ENCODE data around the gene LASP1NB.

LASP1NB gene

DNA sequence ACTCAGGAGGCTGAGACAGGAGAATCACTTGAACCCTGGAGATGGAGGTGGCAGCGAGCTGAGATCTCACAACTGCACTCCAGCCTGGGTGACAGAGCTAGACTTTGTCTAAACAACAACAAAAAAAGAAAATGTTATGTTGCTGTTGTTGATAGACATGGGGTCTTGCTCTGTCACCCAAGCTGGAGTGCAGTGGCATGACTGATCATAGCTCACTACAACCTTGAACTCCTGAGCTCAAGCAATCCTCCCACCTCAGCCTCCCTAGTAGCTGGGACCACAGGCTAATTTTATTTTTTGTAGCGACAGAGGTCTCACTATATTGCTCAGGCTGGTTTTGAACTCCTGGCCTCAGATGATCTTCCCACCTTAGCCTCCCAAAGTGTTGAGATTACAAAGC lies 21.8 kb downstream of the LASP1NB start:
- Histone ChIP-seq H4K91ac (replicated peaks; ENCODE audit: insufficient read length, low read length) (no peak overlapping the region), H2AFZ (ENCODE audit: low read length) (no peak overlapping the region), H4K20me1 (replicated peaks in 1 of 2; ENCODE audit: control insufficient read depth in 1 of 2, insufficient read depth in 2 of 2, low read length in 2 of 2) (no peaks in the 10 kb centered on the region), H4K8ac (ENCODE audit: extremely low read depth, insufficient read depth, low read length) (no peak overlapping the region), H2BK20ac (ENCODE audit: low read length) (no peak overlapping the region), H3K79me1 (ENCODE audit: low read depth, low read length) (no peaks in the 10 kb centered on the region), H2BK120ac (replicated peaks; ENCODE audit: low read depth, low read length) (no peak overlapping the region), H3K9ac (replicated peaks in 1 of 4; ENCODE audit: extremely low read depth in 1 of 4, low read depth in 3 of 4, low read length in 3 of 4) (no peak overlapping the region), H3K4me2 (ENCODE audit: insufficient read depth in 1 of 2, low read depth in 2 of 2, low read length in 2 of 2) (no peak overlapping the region), H2BK15ac (ENCODE audit: low read length) (no peak overlapping the region), H3K23ac (ENCODE audit: insufficient read length) (no peak overlapping the region), H4K5ac (ENCODE audit: insufficient read length, low read depth, low read length) (no peak overlapping the region), H2AK5ac (ENCODE audit: low read depth, low read length) (no peak overlapping the region), H3K18ac (ENCODE audit: extremely low read depth, low read length) (no peak overlapping the region), H3K23me2 (ENCODE audit: low read depth, low read length) (no peaks in the 10 kb centered on the region), H3K79me2 (ENCODE audit: control insufficient read depth in 1 of 2, insufficient read depth in 2 of 2, low read length in 2 of 2) (no peaks in the 10 kb centered on the region), H3K36me3 (ENCODE audit: control insufficient read depth in 2 of 4, insufficient read depth in 4 of 4, low read length in 3 of 4) (no peaks in the 10 kb centered on the region), H3K9me3 (ENCODE audit: insufficient read depth in 2 of 2, low read depth in 1 of 2, low read length in 1 of 2) (no peaks in the 10 kb centered on the region; a peak in 1 of 4 replicates), H3K4me1 (replicated peaks in 1 of 4; ENCODE audit: control insufficient read depth in 3 of 4, insufficient read depth in 4 of 4, low read length in 3 of 4) (no peaks in the 10 kb centered on the region), H3K56ac (replicated peaks; ENCODE audit: insufficient read length, low read depth, low read length) (no peak overlapping the region), H3K27ac (ENCODE audit: low read depth, low read length) (no peak overlapping the region), H3K14ac (ENCODE audit: insufficient read length) (no peak overlapping the region), H3K4me3 (ENCODE audit: extremely low read depth in 1 of 4, insufficient read depth in 2 of 4, low read depth in 3 of 4, low read length in 4 of 4) (no peak overlapping the region), H2BK5ac (ENCODE audit: low read depth, low read length) (no peak overlapping the region), H2BK12ac (ENCODE audit: low read depth, low read length) (no peak overlapping the region), H3K4ac (replicated peaks; ENCODE audit: insufficient read length, low read depth, low read length) (no peak overlapping the region), H3K27me3 (replicated peaks in 1 of 4; ENCODE audit: control insufficient read depth in 3 of 4, extremely low read depth in 1 of 4, insufficient read depth in 3 of 4, low read length in 3 of 4) (no peaks in the 10 kb centered on the region)
- ChIA-PET POLR2A (ENCODE audit: partially characterized antibody) (interaction anchor here (3.8 kb wide), 1 partner anchor 94 kb away, joined by 16 read pairs; the partner anchor contains the start of gene RPL23), CTCF (ENCODE audit: partially characterized antibody) (interaction anchor here (0.7 kb wide), 1 partner anchor 217 kb away, joined by 3 read pairs; no protein-coding TSS in a partner anchor)
- DNase-seq (ENCODE audit: low read depth in 1 of 2, low spot score in 2 of 2) (no peak), FAIRE-seq (no peak)
- TF ChIP-seq EGR1 (IDR thresholded peaks at IDR 0.05; ENCODE audit: borderline replicate concordance, low read depth, low read length) (no peak), RNF2 (IDR thresholded peaks at IDR 0.05; ENCODE audit: borderline replicate concordance, low read depth, low read length, missing control alignments, poor library complexity, severe bottlenecking) (no peak), SP4 (IDR thresholded peaks at IDR 0.05; ENCODE audit: low read length) (no peak), TCF12 (IDR thresholded peaks at IDR 0.05; ENCODE audit: low read depth, low read length) (no peak), BACH1 (IDR thresholded peaks at IDR 0.05; ENCODE audit: low read length) (no peak)
- 93% methylated on average over 2 of the region's 2 CpGs; no CpG with 5 or more reads in 1 of the 2 experiments for whole genome bisulfite sequencing, 2 experiments (ENCODE audit: extremely low coverage in 1 of 2, insufficient coverage in 1 of 2, insufficient read length in 1 of 2, insufficient replicate concordance in 2 of 2, low coverage in 1 of 2, low lambda C conversion rate in 2 of 2, missing lambda C conversion rate in 1 of 2)
